Activated CD8-positive, alpha-beta T cell treated with anti-CD3 and anti-CD28 coated beads for 36 hours (primary cell): ENCODE results near the gene UNC5A. TPM values are rescaled to one million over a fixed set of nuclear protein-coding genes. Genes with fewer than 3 reads are reported as not detected.

Experiments used
- ATAC-seq: fragments of 200-7000 bp; cut with Tn5 transposase; one replicate; pipeline ENCODE4 v1.10.0; 2021; ENCODE audit warnings: mild to moderate bottlenecking, moderate library complexity
- CTCF ChIA-PET: fragments of 350-600 bp; sonication (Branson Sonifier 250); formaldehyde crosslinking; loops from one replicate; lab custom pipeline; 2021; ENCODE audit warnings: antibody characterized with exemption; lab: Charles Lee
- POLR2A ChIA-PET: fragments of 350-600 bp; sonication (Branson Sonifier 250); formaldehyde crosslinking; loops from one replicate; lab custom pipeline; 2021; ENCODE audit warnings: antibody characterized with exemption; lab: Charles Lee
- DNase-seq: peaks from one replicate; pipeline ENCODE4 v3.0.0-alpha.2; 2020
- H3K27ac Mint-ChIP-seq: one replicate; pipeline ENCODE4 v1.8.0; 2021; ENCODE audit warnings: mild to moderate bottlenecking, mixed read lengths
- H3K27me3 Mint-ChIP-seq: one replicate; pipeline ENCODE4 v1.8.0; 2021; ENCODE audit warnings: mixed read lengths
- H3K36me3 Mint-ChIP-seq: one replicate; pipeline ENCODE4 v1.8.0; 2021; ENCODE audit warnings: low read depth, mixed read lengths
- H3K4me1 Mint-ChIP-seq: one replicate; pipeline ENCODE4 v1.8.0; 2021; ENCODE audit warnings: low read depth, mixed read lengths
- H3K4me3 Mint-ChIP-seq: one replicate; pipeline ENCODE4 v1.8.0; 2021; ENCODE audit warnings: mild to moderate bottlenecking, moderate library complexity, mixed read lengths
- H3K9me3 Mint-ChIP-seq: one replicate; pipeline ENCODE4 v1.8.0; 2021; ENCODE audit warnings: mixed read lengths
- intact Hi-C: fragments of 100-400 bp; cut with micrococcal nuclease; formaldehyde crosslinking; loops from one replicate; pipeline ENCODE4 v1.10.0; 2022
- total RNA-seq, 2 experiments: library from RNA; stranded (reverse); gene quantifications; one replicate each; pipeline ENCODE4 v1.2.3, GENCODE V29; 2021
- TF ChIP-seq, protein P1 (sequence below): fragments of 200-600 bp; IDR thresholded peaks from one replicate; pipeline ENCODE4 v1.8.0; 2022; ENCODE audit warnings: antibody characterized with exemption, mild to moderate bottlenecking

The UNC5A gene
- total RNA-seq, 2 experiments from 2014 or later, result not detected

DNA sequence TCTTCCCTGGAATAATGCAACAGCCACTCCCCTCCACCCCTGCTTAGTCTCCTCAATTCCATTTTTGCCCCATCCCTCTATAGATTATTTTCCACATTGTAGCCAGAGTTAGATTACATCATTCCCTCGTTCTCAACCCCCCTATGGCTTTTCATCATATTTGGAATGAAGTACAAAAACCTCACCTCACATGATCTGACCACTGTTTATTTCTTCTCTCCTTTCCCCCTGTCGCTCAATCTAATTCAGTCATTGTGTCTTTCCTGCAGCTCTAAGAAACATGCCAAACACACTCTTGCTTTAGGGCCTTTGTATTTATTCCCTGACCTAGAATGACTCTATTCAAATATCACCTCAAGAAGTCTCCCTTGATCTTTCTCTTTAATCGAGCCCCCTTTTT is 111.4 kb downstream of the UNC5A start:
- Mint-ChIP-seq H3K4me3 (no peak overlapping the region), H3K36me3 (peaks cover 12% of the 10 kb centered on the region), H3K27me3 (no peaks in the 10 kb centered on the region), H3K27ac (no peak overlapping the region), H3K9me3 (no peaks in the 10 kb centered on the region), H3K4me1 (peaks cover 7% of the 10 kb centered on the region)
- TF ChIP-seq, protein P1, sequence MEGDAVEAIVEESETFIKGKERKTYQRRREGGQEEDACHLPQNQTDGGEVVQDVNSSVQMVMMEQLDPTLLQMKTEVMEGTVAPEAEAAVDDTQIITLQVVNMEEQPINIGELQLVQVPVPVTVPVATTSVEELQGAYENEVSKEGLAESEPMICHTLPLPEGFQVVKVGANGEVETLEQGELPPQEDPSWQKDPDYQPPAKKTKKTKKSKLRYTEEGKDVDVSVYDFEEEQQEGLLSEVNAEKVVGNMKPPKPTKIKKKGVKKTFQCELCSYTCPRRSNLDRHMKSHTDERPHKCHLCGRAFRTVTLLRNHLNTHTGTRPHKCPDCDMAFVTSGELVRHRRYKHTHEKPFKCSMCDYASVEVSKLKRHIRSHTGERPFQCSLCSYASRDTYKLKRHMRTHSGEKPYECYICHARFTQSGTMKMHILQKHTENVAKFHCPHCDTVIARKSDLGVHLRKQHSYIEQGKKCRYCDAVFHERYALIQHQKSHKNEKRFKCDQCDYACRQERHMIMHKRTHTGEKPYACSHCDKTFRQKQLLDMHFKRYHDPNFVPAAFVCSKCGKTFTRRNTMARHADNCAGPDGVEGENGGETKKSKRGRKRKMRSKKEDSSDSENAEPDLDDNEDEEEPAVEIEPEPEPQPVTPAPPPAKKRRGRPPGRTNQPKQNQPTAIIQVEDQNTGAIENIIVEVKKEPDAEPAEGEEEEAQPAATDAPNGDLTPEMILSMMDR, result no peak
- ChIA-PET POLR2A (interaction anchor here (1.7 kb wide), 1 partner anchor 100 kb away, joined by 4 read pairs; no protein-coding TSS in a partner anchor), CTCF (interaction anchor here (1.6 kb wide), 1 partner anchor 261 kb away, joined by 6 read pairs; no protein-coding TSS in a partner anchor)
- DNase-seq, result no peak
- ATAC-seq, result no peak
- intact Hi-C loops, result no loop called here

DNA sequence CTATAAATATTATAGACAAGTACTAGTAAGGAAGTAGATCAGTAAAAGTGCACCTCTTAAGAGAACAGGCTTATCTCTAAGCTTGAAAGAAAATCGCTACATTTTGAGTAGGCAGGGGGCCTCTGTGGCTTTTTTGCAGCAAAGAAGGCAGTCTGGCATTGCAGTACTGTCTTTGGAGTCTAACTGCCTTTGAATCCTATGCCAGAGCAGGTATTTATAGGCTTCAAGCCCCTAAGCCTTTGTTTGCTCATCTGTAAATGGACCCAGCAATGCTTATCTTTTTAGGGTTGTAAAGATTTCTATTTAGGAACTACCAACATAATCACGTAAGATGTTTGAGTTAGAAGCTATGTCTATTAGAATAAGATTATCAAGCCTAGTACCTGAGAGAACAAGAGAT is 112.5 kb downstream of the UNC5A start:
- Mint-ChIP-seq H3K27me3 (no peaks in the 10 kb centered on the region), H3K27ac (no peak overlapping the region), H3K9me3 (no peaks in the 10 kb centered on the region), H3K4me3 (no peak overlapping the region), H3K4me1 (peaks cover 3% of the 10 kb centered on the region), H3K36me3 (peaks cover 12% of the 10 kb centered on the region)
- POLR2A ChIA-PET, result interaction anchor here (1.2 to 1.7 kb wide), 2 partner anchors 24 to 99 kb away, joined by 3 to 4 read pairs; partner anchors contain the start of gene HK3
- intact Hi-C loops, result no loop called here
- ATAC-seq, result no peak
- CTCF ChIA-PET, result interaction anchor here (1.1 to 1.6 kb wide), 2 partner anchors 13 to 262 kb away, joined by 3 to 6 read pairs; no protein-coding TSS in a partner anchor
- TF ChIP-seq, protein P1, result no peak
- no peak for DNase-seq

DNA sequence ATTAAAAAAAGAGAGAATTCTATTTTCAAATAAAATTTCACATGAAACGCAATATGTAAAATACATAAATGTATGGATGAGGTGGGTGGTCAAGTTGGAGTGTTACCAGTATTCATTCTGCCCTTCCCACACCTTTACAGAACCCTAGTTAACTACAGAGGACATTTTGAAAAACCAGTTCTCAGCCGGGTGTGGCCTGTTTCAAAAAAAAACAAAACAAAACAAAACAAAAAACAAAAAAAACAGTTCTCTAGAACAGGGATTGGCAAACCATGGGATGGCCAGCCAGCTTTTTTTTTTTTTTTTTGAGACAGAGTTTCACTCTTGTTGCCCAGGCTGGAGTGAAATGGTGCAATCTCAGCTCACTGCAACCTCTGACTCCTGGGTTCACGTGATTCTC is 117.2 kb downstream of the UNC5A start:
- H3K4me3 Mint-ChIP-seq, result no peak overlapping the region
- TF ChIP-seq, protein P1, result no peak
- POLR2A ChIA-PET, result no interaction called here

DNA sequence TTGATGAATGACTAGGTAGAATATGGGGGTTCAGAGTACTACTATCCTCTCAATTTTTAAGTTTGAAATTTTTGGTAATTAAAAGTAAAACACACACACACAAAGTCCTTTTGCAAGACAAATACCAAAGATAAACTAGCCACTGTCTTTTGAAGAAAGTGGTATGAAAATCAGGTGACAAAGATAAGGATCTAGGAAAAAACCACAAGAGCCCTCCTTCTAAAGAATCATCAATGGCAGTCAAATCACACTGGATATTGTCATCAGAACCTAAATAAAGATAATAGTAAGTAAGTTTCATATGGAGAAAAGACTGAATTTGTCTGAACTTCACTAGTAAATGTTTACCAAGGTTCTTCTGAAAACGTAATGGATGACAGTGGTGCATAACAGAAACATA is 119.3 kb downstream of the UNC5A start:
- no peak overlapping the region for H3K4me3 Mint-ChIP-seq
- H3K9me3 Mint-ChIP-seq, result no peaks in the 10 kb centered on the region
- peaks cover 14% of the 10 kb centered on the region for H3K4me1 Mint-ChIP-seq
- ATAC-seq, result no peak
- ChIA-PET POLR2A (no interaction called here), CTCF (interaction anchor here (2.3 kb wide), 1 partner anchor 270 kb away, joined by 6 read pairs; no protein-coding TSS in a partner anchor)
- DNase-seq, result no peak
- H3K36me3 Mint-ChIP-seq, result peaks cover 24% of the 10 kb centered on the region
- no peaks in the 10 kb centered on the region for H3K27me3 Mint-ChIP-seq
- no peak overlapping the region for H3K27ac Mint-ChIP-seq
- TF ChIP-seq, protein P1, result no peak
- intact Hi-C loops, result no loop called here

More for the DNA sequence above, 117.2 kb downstream of the UNC5A start:
- no peak for DNase-seq
- CTCF ChIA-PET, result interaction anchor here (1.5 kb wide), 1 partner anchor 144 kb away, joined by 4 read pairs; no protein-coding TSS in a partner anchor
- intact Hi-C loops, result no loop called here
- Mint-ChIP-seq H3K9me3 (no peaks in the 10 kb centered on the region), H3K27me3 (no peaks in the 10 kb centered on the region), H3K36me3 (peaks cover 27% of the 10 kb centered on the region), H3K4me1 (peaks cover 11% of the 10 kb centered on the region), H3K27ac (no peak overlapping the region)
- ATAC-seq, result no peak

Other genes with a start within 250 kb of the UNC5A start
- 1 to 10 TPM; 1.6 to 2.0 TPM for gene GPRIN1, start 200.4 kb upstream of the UNC5A start, total RNA-seq
- gene SNCB, start 180.0 kb upstream of the UNC5A start, total RNA-seq, result under 1 TPM; 0.69 to 0.79 TPM
- gene EIF4E1B, start 179.9 kb upstream of the UNC5A start, total RNA-seq, result not detected
- 10 to 100 TPM; 24.6 to 26.3 TPM for gene TSPAN17, start 163.1 kb upstream of the UNC5A start, total RNA-seq
- gene HK3, start 88.8 kb downstream of the UNC5A start, total RNA-seq, result not detected
- gene UIMC1, start 196.2 kb downstream of the UNC5A start, total RNA-seq, result 10 to 100 TPM; 54.1 to 57.0 TPM
- gene ZNF346, start 212.1 kb downstream of the UNC5A start, total RNA-seq, result 10 to 100 TPM; 15.0 to 17.0 TPM